ENCODE measurements around the gene KHDC4. TPM values are rescaled to one million over a fixed set of nuclear protein-coding genes. Genes with fewer than 3 reads are reported as not detected.

KHDC4 gene
- total RNA-seq, 4 donors from 2014 or later: 12.4 to 48.1 (median 33.9) TPM

GRCh38 chr1:155893389-155894142, 40.6 kb downstream of the KHDC4 start:
- no peaks in the 10 kb centered on the region for H3K27me3 ChIP-seq
- peaks cover 0 to 23% (median 16%) of the 10 kb centered on the region in 3 donors for H3K4me1 ChIP-seq
- peak overlapping the region; percentile 12 to 82 (median 69) for H3K27ac ChIP-seq
- DNase-seq: no peak
- WGBS, 2 donors: 50 to 66% methylated on average over 10 of the region's 10 CpGs
- TF ChIP-seq CTCF (IDR thresholded peaks at IDR 0.05) (no peak), POLR2A (IDR thresholded peaks at IDR 0.05) (no peak)
- peaks cover 0 to 34% (median 0%) of the 10 kb centered on the region in 3 donors for H3K36me3 ChIP-seq
- H3K4me3 ChIP-seq: no peak overlapping the region
- no peaks in the 10 kb centered on the region for H3K9me3 ChIP-seq
- intact Hi-C loops (cut with DNase I): no loop called here

GRCh38 chr1:155892796-155893195, 41.4 kb downstream of the KHDC4 start:
- whole genome bisulfite sequencing, 2 donors: 16 to 31% methylated on average over 3 of the region's 3 CpGs
- peak overlapping the region; percentile 12 to 82 (median 69) for H3K27ac ChIP-seq
- no peaks in the 10 kb centered on the region for H3K27me3 ChIP-seq
- TF ChIP-seq CTCF (IDR thresholded peaks at IDR 0.05) (no peak), POLR2A (IDR thresholded peaks at IDR 0.05) (no peak)
- intact Hi-C loops (cut with DNase I): no loop called here
- H3K4me1 ChIP-seq: peaks cover 0 to 23% (median 16%) of the 10 kb centered on the region in 3 donors
- H3K9me3 ChIP-seq: no peaks in the 10 kb centered on the region
- H3K4me3 ChIP-seq: no peak overlapping the region
- peaks cover 0 to 26% (median 0%) of the 10 kb centered on the region in 3 donors for H3K36me3 ChIP-seq
- no peak for DNase-seq

DNA sequence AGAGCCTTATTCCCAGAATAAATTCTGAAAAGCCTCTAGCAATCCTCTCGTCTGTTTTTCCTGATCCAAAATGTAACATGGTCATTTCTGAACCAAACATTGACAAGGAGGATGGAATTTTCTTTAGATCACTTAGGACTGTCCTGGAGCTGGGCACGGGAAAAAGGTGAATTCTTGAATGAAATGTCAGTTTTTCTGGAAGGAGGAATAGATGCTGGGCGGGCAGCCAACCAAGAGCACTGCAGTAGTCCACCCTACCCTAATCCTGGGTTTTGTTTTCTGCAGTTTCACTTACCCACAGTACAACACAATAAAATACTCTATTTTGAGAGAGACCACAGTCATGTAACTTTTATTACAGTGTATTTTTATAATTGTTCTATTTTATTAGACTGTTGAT, 44.0 kb downstream of the KHDC4 start:
- Histone ChIP-seq H3K4me1 (peaks cover 0 to 23% (median 16%) of the 10 kb centered on the region in 3 donors), H3K27ac (no peak overlapping the region), H3K4me3 (no peak overlapping the region), H3K36me3 (peaks cover 0 to under 1% (median 0%) of the 10 kb centered on the region in 3 donors), H3K9me3 (no peaks in the 10 kb centered on the region), H3K27me3 (no peaks in the 10 kb centered on the region)
- WGBS, 2 donors: 54 to 67% methylated on average over 3 of the region's 3 CpGs
- intact Hi-C loops (cut with DNase I): no loop called here
- TF ChIP-seq CTCF (IDR thresholded peaks at IDR 0.05) (no peak), POLR2A (IDR thresholded peaks at IDR 0.05) (no peak)
- DNase-seq: no peak

DNA sequence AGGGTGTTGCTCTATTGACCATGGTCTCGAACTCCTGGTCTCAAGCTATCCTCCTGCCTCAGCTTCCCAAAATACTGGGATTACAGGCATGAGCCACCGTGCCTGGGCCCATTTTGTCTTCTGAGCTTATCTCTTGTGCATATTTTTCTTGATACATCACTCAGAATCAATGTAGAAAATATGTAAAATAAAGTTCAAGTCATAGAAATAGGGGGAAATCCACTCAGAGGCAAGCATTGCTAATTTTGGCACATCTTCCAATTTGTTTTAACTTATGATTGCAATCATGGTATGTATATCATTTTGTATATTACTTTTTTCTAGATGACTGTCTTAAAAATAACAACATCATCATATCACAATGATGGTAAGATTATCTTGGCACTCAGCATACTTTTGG, 44.6 kb downstream of the KHDC4 start:
- peaks cover 0 to 23% (median 16%) of the 10 kb centered on the region in 3 donors for H3K4me1 ChIP-seq
- no peak for DNase-seq
- TF ChIP-seq POLR2A (IDR thresholded peaks at IDR 0.05) (no peak), CTCF (IDR thresholded peaks at IDR 0.05) (no peak)
- no peak overlapping the region for H3K27ac ChIP-seq
- H3K4me3 ChIP-seq: no peak overlapping the region
- H3K9me3 ChIP-seq: no peaks in the 10 kb centered on the region
- H3K36me3 ChIP-seq: no peaks in the 10 kb centered on the region
- no peaks in the 10 kb centered on the region for H3K27me3 ChIP-seq
- intact Hi-C loops (cut with DNase I): no loop called here
- 41 to 62% methylated on average over 2 of the region's 2 CpGs for WGBS, 2 donors

GRCh38 chr1:155888481-155888880, 45.7 kb downstream of the KHDC4 start:
- intact Hi-C loops (cut with DNase I): no loop called here
- TF ChIP-seq POLR2A (IDR thresholded peaks at IDR 0.05): no peak
- TF ChIP-seq CTCF (IDR thresholded peaks at IDR 0.05): no peak
- Histone ChIP-seq H3K27ac (no peak overlapping the region), H3K9me3 (no peaks in the 10 kb centered on the region), H3K36me3 (no peaks in the 10 kb centered on the region), H3K27me3 (no peaks in the 10 kb centered on the region), H3K4me1 (peaks cover 0 to 14% (median 11%) of the 10 kb centered on the region in 3 donors), H3K4me3 (no peak overlapping the region)
- 89 to 91% methylated on average over 5 of the region's 5 CpGs for WGBS, 2 donors
- no peak for DNase-seq
